DND-41 (cell line): ENCODE measurements around the gene PTCSC3.

ENCODE experiments used
- ATAC-seq: fragments of 200-7000 bp; cut with Tn5 transposase; 3 replicates; pipeline ENCODE4 v1.9.1; 2021; ENCODE audit warnings: low read depth; ENCODE audit not compliant: insufficient read depth
- DNase-seq: peaks from one replicate; pipeline ENCODE4 v3.0.0-alpha.2; 2020
- H2AFZ ChIP-seq: 2 replicates; pipeline ENCODE4 v1.6.0; 2012; ENCODE audit warnings: low read depth, low read length
- H3K27ac ChIP-seq: 2 replicates; pipeline ENCODE4 v1.5.1; 2012; ENCODE audit warnings: low read length, inconsistent platforms
- H3K27me3 ChIP-seq: fragments of 200-600 bp; sonication (generic); 2 replicates; pipeline ENCODE4 v1.6.0; 2012; ENCODE audit warnings: low read length, mild to moderate bottlenecking, inconsistent platforms; ENCODE audit not compliant: insufficient read depth, poor library complexity
- H3K36me3 ChIP-seq: 2 replicates; pipeline ENCODE4 v1.5.1; 2012; ENCODE audit warnings: low read length, inconsistent platforms; ENCODE audit not compliant: insufficient read depth
- H3K4me1 ChIP-seq: 2 replicates; pipeline ENCODE4 v1.5.1; 2012; ENCODE audit warnings: mild to moderate bottlenecking, low read length; ENCODE audit not compliant: insufficient read depth
- H3K4me2 ChIP-seq: 2 replicates; pipeline ENCODE4 v1.6.0; 2012; ENCODE audit warnings: mild to moderate bottlenecking, moderate library complexity, low read length, inconsistent platforms; ENCODE audit not compliant: insufficient read depth
- H3K4me3 ChIP-seq, 2 experiments: fragments of 200-600 bp in 1 of 2; shearing (Covaris generic) in 1 of 2; 2 replicates each; pipeline ENCODE4 v1.5.1; 2012 to 2016; ENCODE audit warnings: inconsistent platforms in 2 of 2, low read length in 2 of 2, mild to moderate bottlenecking in 2 of 2, low read depth in 1 of 2, moderate library complexity in 1 of 2
- H3K79me2 ChIP-seq: 2 replicates; pipeline ENCODE4 v1.6.0; 2012; ENCODE audit warnings: low read length, inconsistent platforms; ENCODE audit not compliant: insufficient read depth
- H3K9ac ChIP-seq: 2 replicates; pipeline ENCODE4 v1.6.0; 2012; ENCODE audit warnings: low read depth, mild to moderate bottlenecking, inconsistent platforms, low read length, moderate library complexity
- H3K9me3 ChIP-seq: 2 replicates; pipeline ENCODE4 v1.5.1; 2012; ENCODE audit warnings: low read length, moderate library complexity, mild to moderate bottlenecking, inconsistent platforms; ENCODE audit not compliant: insufficient read depth, severe bottlenecking
- H4K20me1 ChIP-seq: 2 replicates; pipeline ENCODE4 v1.6.0; 2012; ENCODE audit warnings: low read length; ENCODE audit not compliant: insufficient read depth
- CTCF ChIP-seq: IDR thresholded peaks from 2 replicates; pipeline ENCODE4 v1.5.1; 2012; ENCODE audit warnings: borderline replicate concordance, low read length, moderate library complexity, mild to moderate bottlenecking; ENCODE audit not compliant: poor library complexity, severe bottlenecking; ENCODE audit errors: extremely low read depth
- EZH2 ChIP-seq: IDR thresholded peaks from 3 replicates; pipeline ENCODE4 v1.6.1; 2012; ENCODE audit warnings: borderline replicate concordance, low read depth, mild to moderate bottlenecking, moderate library complexity, low read length, inconsistent platforms; ENCODE audit not compliant: severe bottlenecking

The PTCSC3 gene

GRCh38 chr14:36130186-36130585 lies 46.3 kb downstream of the PTCSC3 start:
- H3K4me1 ChIP-seq = no peaks in the 10 kb centered on the region
- H3K27me3 ChIP-seq = no peaks in the 10 kb centered on the region
- TF ChIP-seq EZH2 (no peak), CTCF (no peak)
- no peaks in the 10 kb centered on the region for H3K36me3 ChIP-seq
- no peak overlapping the region for H3K27ac ChIP-seq
- DNase-seq (no peak), ATAC-seq (no peak)
- H3K79me2 ChIP-seq = no peaks in the 10 kb centered on the region
- H3K9ac ChIP-seq = no peak overlapping the region
- H2AFZ ChIP-seq = no peak overlapping the region
- no peak overlapping the region for H3K4me3 ChIP-seq
- H3K4me2 ChIP-seq = no peak overlapping the region
- no peaks in the 10 kb centered on the region for H3K9me3 ChIP-seq
- no peaks in the 10 kb centered on the region for H4K20me1 ChIP-seq

GRCh38 chr14:36129181-36129580 lies 47.3 kb downstream of the PTCSC3 start:
- no peak overlapping the region for H2AFZ ChIP-seq
- TF ChIP-seq EZH2 (no peak), CTCF (no peak)
- no peaks in the 10 kb centered on the region for H3K9me3 ChIP-seq
- H3K4me1 ChIP-seq = no peaks in the 10 kb centered on the region
- no peaks in the 10 kb centered on the region for H3K36me3 ChIP-seq
- no peak overlapping the region for H3K27ac ChIP-seq
- no peak overlapping the region for H3K4me3 ChIP-seq
- DNase-seq (no peak), ATAC-seq (no peak)
- H4K20me1 ChIP-seq = no peaks in the 10 kb centered on the region
- no peak overlapping the region for H3K4me2 ChIP-seq
- no peaks in the 10 kb centered on the region for H3K79me2 ChIP-seq
- H3K9ac ChIP-seq = no peak overlapping the region
- H3K27me3 ChIP-seq = no peaks in the 10 kb centered on the region

DNA sequence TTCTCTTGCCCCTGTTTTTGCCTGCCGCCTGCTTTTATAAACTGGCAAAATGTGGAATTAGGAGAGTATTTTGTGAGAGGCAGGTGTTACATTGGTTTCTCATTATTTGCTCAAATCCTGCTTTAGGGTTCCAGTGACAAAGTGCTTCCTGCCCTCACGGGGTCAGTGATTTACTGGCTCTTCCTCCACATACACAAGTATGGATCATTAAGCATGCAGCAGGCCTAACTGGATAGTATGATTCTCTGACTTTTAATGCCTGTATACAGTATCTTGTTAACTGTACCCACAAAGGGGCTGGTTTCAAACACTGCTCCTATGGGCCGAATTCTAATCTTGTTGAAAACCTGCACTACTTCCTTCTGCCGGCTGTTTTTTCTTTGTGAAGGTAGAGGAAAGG lies 63.2 kb downstream of the PTCSC3 start:
- DNase-seq (no peak), ATAC-seq (no peak)
- Histone ChIP-seq H3K9me3 (no peaks in the 10 kb centered on the region), H3K27ac (no peak overlapping the region), H3K79me2 (no peaks in the 10 kb centered on the region), H3K4me1 (no peaks in the 10 kb centered on the region), H3K27me3 (peaks cover 3% of the 10 kb centered on the region), H3K36me3 (no peaks in the 10 kb centered on the region), H2AFZ (no peak overlapping the region), H3K9ac (no peak overlapping the region), H3K4me2 (no peak overlapping the region), H3K4me3 (no peak overlapping the region), H4K20me1 (no peaks in the 10 kb centered on the region)
- TF ChIP-seq EZH2 = no peak
- no peak for TF ChIP-seq CTCF

GRCh38 chr14:36111822-36112583 lies 64.5 kb downstream of the PTCSC3 start:
- Histone ChIP-seq H2AFZ (no peak overlapping the region), H3K9ac (no peak overlapping the region), H3K36me3 (no peaks in the 10 kb centered on the region), H3K27ac (no peak overlapping the region), H3K27me3 (peaks cover 3% of the 10 kb centered on the region), H3K4me1 (no peaks in the 10 kb centered on the region), H3K4me2 (no peak overlapping the region), H3K4me3 (no peak overlapping the region), H3K79me2 (no peaks in the 10 kb centered on the region), H4K20me1 (no peaks in the 10 kb centered on the region), H3K9me3 (no peaks in the 10 kb centered on the region)
- DNase-seq (no peak), ATAC-seq (no peak)
- TF ChIP-seq EZH2 (no peak), CTCF (no peak)
